Measurements from ENCODE around the gene ZNF467.

GRCh38 chr7:149741629-149742028 is 31.8 kb downstream of the ZNF467 start:
- no peak for TF ChIP-seq CTCF (IDR thresholded peaks at IDR 0.05)
- TF ChIP-seq POLR2AphosphoS5 (IDR thresholded peaks at IDR 0.05): no peak
- TF ChIP-seq POLR2A (IDR thresholded peaks at IDR 0.05): no peak
- TF ChIP-seq EP300 (IDR thresholded peaks at IDR 0.05; ENCODE audit: low read depth): no peak
